Measurements from ENCODE around the gene MED22.
"Not testable (repeated sequence)": the region's sequence is repeated elsewhere in the genome, so short reads cannot be mapped to it uniquely, and the experiment has no call there.

The MED22 gene

DNA sequence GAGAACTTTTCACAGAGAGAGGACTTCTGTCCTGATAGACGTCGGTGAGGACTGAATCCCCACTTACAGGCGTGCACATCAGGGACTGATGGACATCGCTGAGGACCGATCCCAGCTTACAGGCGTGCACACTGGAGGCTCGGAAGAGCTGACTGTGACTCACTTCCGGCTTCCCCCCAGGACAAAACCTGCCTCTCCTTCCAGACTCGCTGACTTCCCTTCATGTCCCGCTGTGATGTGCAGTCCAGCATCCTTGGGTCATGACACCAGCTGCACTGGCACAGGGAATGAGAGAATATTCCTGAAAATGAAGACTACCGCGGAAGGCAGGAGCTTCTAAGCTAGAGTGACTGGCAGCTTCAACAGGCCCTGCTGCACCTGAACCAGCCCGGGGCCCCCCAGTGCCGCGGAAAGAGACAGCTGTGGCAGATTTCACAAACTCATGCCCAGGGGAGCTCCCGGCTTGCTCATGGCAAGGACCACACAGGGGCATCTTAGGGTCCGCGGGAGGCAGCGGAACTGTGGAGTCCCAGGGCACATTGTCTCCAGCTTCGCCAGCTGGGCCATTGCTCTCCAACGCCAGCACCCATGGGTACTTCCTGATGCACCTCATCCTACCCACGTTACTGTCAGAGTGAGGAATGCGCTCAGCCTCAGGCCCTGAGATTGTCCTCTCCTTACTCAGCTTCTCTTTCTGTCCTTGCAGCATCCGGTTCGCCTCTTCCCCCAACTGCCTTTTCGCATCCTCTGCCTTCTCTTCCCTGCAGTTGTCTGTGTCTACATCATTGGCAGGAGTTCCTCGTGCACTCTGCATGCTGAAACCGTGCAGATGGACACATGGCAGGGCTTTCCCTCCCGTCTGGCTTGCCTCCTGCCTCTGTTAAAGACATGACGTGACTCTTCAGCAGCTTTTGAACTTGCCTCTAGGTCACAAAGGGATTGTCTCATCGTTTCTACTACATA lies 41.4 kb downstream of the MED22 start:
- DNase-seq (ENCODE audit: low read depth in 2 of 2), result no peak

DNA sequence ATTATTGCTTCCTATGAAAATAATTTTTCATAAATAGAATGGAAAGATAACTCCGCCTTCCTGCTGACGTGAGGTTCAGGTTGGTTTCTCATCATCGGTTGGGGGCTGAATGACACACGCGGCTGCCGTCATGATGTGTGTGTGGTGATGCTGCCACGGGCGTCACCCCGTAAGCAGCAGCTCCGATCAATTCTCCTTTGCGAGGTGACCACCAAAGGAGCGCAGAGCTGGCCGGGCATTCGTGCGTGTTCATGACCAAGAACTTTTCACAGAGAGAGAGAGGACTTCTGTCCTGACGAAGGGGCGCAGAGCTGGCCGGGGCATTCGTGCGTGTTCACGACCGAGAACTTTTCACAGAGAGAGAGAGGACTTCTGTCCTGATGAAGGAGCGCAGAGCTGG lies 42.2 kb downstream of the MED22 start:
- DNase-seq (ENCODE audit: low read depth in 2 of 2), result no peak

DNA sequence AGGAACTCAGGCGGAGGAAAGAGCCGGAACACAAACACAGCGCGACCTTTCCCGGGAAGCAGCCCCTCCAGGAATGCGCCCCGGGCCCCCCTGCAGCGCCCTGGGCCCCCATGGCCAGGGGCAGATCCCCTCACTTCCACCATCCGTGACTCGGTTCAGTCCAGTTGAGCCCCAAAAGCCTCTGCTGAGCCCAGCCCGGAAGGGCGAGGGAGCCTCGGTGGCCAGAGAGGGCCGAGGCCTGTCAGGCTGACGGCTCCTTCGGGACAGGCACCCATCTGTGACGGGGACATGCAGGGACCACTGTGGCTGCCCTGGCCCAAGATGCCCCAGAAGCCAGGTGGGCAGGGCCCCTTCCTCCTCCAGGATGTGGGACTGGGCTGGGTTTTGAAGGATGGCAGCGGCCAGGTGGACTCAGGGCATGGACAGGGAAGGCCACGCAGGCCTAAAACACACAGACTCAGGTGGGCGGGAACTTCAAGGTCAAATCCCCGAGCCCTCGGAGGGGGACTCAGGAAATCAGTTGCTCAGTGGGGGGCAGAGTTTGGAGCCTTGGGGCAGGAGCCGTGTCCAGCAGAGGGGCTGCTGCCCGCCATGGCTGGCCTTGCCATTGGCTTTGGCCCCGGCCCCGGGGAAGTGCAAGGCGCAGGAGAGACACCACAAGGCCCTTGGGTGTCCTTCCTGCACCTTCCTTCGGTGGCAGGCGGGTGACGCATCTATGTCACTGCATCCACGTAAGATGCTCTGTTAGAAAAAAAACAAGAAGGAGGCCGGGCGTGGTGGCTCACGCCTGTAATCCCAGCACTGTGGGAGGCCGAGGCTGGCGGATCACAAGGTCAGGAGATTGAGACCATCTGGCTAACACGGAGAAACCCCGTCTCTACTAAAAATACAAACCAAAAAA lies 43.2 kb downstream of the MED22 start:
- no peak for DNase-seq (ENCODE audit: low read depth in 2 of 2)

DNA sequence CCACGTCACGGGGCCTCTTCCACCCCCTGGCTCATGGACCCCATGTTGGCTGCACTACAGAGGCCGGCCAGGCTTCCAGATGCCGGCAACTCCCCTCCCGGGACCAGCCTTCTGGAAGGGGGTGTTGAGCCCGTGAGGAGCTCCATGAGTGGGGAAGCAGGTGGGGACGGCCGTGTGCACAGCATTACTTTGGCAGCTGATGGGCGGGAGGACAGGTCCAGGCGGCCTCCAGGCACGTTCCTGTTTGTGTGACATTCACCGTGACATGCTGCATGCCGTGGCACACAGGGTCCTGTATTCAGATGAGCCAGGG lies 43.8 kb downstream of the MED22 start:
- no peak for DNase-seq (ENCODE audit: low read depth in 2 of 2)

DNA sequence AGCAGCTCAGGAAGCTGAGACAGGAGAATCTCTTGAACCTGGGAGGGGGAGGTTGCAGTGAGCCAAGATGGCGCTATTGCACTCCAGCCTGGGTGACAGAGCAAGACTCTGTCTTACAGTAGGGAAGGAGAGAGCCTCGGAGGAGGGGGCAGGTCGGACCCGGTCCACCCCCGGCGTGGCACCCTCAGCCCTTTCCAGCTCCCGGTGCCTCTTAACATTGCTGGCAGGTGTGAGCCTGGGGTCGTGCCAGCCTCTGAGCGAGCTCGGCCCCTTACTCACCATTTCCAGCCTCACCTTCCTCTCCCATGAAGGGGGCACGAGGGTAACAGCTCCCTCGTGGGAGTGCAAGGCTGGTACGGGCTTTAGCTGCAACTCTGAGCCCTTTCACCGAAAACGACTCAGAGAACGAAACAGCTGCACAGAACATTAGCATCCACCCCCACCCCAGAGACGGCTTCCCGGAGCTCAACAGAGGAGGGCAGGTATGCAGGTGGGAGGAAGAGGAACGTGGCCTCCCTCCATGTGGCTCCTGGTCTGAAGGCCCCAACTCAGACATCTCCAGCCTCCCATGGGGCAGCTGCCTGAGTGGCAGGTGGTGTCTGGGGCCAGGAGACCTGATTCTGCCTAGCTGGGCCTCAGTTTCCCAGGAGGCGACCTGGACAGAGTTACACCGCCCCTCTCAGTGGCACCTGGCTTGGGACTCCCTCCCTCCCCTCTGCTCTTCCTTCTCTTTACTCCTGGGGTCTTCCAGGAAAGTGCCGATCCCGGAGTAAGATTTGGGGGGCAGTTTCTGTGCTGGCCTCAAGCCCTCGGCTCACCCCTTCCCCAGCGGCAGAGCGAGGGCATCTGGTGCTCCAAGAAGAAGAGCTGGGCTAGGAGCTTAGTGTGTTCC lies 44.4 kb downstream of the MED22 start:
- no peak for DNase-seq (ENCODE audit: low read depth in 2 of 2)

DNA sequence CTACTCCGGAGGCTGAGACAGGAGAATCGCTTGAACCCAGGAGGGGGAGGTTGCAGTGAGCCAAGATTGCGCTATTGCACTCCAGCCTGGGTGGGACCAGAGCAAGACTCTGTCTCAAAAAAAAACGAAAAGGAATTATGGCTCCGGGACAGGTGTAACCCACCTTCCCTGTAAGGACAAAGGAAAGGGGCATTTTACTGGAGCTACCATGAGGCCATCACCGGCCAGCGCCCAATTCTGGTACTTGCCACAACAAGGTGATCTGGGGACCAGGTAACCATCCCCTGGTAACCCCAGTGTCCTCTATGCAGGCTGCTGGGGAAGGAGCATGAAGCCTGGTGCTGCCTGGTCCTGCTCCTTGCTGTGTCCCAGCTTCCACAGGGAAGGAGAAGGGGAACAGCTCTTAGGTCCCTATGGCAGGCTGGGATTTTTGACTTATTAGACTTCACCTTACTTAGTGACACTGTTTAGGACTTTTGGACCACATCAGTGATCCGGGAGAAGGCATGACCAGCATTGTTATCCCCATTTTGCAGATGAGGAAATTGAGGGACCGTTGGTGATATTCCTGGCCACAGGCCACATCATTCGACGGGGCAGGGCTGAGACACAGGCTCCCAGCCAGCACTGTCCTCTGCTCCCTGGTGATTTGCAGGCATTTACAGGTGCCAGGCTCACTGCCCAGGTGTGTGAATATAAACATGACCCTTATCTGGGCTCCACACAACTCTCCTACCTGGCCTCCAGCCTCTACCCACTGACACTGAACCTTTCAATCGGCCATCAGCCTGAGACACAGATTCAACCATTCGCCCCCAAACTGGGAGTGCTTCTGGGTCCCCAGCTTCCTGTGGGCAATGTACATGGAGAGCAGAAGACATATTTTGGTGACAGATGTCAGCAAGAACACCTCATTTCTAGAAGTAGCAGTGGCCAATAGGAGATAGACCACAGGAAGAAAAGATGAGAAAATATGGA lies 46.4 kb downstream of the MED22 start:
- no peak for DNase-seq (ENCODE audit: low read depth in 2 of 2)

DNA sequence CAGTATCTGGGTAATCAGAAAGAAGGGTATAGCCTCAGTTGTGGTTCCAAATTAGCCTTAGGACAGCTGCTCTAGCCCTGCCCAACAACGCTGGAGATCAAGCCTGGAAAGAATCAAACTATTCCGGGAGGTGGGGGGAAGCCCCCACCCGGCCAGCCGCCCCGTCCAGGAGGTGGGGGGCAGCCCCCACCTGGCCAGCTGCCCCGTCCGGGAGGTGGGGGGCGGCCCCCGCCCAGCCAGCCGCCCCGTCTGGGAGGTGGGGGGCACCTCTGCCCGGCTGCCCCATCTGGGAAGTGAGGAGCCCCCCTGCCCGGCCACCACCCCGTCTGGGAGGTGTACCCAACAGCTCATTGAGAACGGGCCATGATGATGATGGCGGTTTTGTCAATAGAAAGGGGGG lies 47.9 kb downstream of the MED22 start:
- not testable (repeated sequence) for DNase-seq (ENCODE audit: low read depth in 2 of 2)

DNA sequence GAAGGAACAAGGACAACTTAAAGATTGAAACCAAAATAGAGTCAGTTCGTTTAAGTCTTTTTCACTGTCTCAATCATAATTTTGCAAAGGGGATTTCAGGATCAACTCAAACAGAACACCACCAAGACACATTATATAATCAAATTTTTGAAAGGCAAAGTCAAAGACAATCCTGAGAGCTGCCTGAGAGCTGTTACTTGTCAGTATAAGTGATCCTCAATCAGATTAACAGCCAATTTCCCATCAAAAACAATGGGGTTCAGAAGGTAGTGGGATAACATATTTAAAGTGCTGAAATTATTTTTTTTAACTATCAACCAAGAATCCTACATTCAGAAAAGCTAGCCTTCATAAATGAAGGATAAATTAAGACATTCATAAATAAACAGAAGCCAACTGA lies 53.7 kb downstream of the MED22 start:
- no peak for DNase-seq (ENCODE audit: low read depth in 2 of 2)

DNA sequence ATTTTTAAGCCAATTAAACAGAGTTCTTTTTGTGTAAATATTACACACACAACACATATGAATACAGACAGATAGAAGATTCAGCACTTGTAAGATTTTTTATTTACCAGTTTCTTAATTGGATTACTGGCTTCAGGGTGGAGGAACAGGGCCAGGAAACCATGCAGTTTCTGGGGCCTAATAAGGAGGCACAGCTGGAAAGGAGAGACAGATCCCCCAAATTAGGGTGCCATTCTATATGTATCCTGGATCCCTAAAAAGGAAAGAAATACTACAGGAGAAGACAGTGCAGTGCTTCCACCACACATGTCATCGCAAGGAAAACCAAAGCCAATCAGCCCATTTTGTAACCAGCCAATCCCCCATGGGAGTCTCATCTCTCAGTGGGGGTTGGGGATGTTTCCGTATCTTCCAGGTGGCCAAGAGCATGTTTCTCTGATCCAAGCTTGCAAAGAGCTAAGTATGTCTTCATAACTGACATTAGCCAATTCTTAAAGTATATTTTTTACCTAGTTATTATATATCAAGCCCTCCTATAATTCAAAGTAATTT lies 57.1 kb downstream of the MED22 start:
- DNase-seq (ENCODE audit: low read depth in 2 of 2), result no peak

Measured in stimulated activated CD4-positive, alpha-beta T cell treated with anti-CD3 and anti-CD28 coated beads, Interleukin-15, amount 100 ng/mL, for 48 hours (primary cell).